Spleen (tissue), 7 donors: ENCODE measurements around the gene UTP25.

Source experiments
- CTCF ChIP-seq, 11 experiments: fragments of 200-600 bp in 7 of 11; fragments of 450-650 bp in 4 of 11; sonication (generic) in 4 of 11; IDR thresholded peaks in 8 of 11; conservative IDR thresholded peaks in 3 of 11; 1 replicate in 7 of 11; 2 replicates in 4 of 11; pipeline versions ENCODE4 v1.4.0 to v1.8.0; 2016 to 2021; ENCODE audit warnings: antibody characterized with exemption in 11 of 11, inconsistent platforms in 4 of 11, mild to moderate bottlenecking in 1 of 11
- POLR2AphosphoS5 ChIP-seq, 3 donors: sonication (generic); formaldehyde crosslinking; IDR thresholded peaks; one replicate each; pipeline ENCODE4 v1.5.1; 2017; ENCODE audit warnings: antibody characterized with exemption in 3 of 3
- donor health status: DM: no; HTN: no; CAD: no; lungs with moderate emphysema.
- donor health status: DM: no; HTN: no; CAD: no.
- donor health status: DM: no; HTN: no; CAD: no.

- TF ChIP-seq CTCF (IDR thresholded peaks at IDR 0.05 in 8 of 11, conservative IDR thresholded peaks at IDR 0.05 in 3 of 11) (no peak), POLR2AphosphoS5 (IDR thresholded peaks at IDR 0.05) (no peak)
These were observed 53.8 kb downstream of the UTP25 start for GRCh38 chr1:209881619-209882018.
